Left kidney (tissue), 2 donors: Measurements from ENCODE around the gene AHR. TPM values are rescaled to one million over a fixed set of nuclear protein-coding genes. Genes with fewer than 3 reads are reported as not detected.
"Not testable (repeated sequence)": the region's sequence is repeated elsewhere in the genome, so short reads cannot be mapped to it uniquely, and the experiment has no call there.

Source experiments
- DNase-seq: peaks from one replicate; pipeline ENCODE4 v3.0.0-alpha.2; 2013
- polyA plus RNA-seq: library from polyadenylated mRNA; unstranded; fragments of 120-200 nt; gene quantifications from one replicate; pipeline ENCODE4 v1.2.1, GENCODE V29; 2013; ENCODE audit not compliant: insufficient read length

Gene AHR
- polyA plus RNA-seq, 1 donor, result 36.6 TPM

- no peak for DNase-seq
Observed at GRCh38 chr7:17339139-17339538, 40.7 kb downstream of the AHR start.

DNA sequence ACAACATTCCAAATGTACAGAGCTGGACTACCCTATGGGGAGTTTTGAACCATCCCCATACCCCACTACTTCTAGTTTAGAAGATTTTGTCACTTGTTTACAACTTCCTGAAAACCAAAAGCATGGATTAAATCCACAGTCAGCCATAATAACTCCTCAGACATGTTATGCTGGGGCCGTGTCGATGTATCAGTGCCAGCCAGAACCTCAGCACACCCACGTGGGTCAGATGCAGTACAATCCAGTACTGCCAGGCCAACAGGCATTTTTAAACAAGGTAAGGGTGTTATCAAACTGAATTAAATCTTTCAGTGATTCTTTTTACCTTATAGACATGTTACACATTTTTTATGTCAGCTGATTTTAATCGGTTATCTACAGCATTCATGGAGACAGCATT is 41.5 kb downstream of the AHR start:
- DNase-seq, result no peak

- DNase-seq, result no peak
Observed at GRCh38 chr7:17340655-17341054, 42.2 kb downstream of the AHR start.

- DNase-seq, result no peak
Observed at GRCh38 chr7:17342756-17343155, 44.3 kb downstream of the AHR start.

DNA sequence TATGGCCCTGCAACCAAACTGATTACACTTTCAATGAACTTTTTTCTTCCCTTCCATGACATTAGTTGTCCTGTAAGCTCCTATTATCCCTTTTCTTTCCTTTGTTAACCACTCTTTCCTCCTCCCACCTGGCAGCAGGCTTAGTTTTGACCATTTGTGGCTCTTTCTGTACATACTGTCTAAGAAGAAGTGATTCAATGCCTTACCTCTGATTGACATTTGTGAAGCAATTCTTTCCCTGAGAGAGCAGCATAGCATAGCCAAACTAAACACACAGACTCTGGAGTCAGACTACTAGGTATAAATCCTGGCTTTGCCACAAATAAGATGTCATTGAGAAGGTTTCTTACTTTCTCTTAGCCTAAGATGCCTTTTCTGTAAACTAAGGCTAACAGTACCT is 48.9 kb downstream of the AHR start:
- DNase-seq, result no peak

GRCh38 chr7:17348932-17349331 is 50.5 kb downstream of the AHR start:
- not testable (repeated sequence) for DNase-seq

DNA sequence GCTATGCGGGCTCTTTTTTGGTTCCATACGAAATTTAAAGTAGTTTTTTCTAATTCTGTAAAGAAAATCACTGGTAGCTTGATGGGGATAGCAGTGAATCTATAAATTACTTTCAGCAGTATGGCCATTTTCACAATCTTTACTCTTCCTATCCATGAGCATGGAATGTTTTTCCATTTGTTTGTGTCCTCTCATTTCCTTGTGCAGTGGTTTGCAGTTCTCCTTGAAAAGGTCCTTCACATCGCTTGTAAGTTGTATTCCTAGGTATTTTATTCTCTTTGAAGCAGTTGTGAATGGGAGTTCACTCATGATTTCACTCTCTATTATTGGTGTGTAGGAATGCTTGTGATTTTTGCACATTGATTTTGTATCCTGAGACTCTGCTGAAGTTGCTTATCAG is 51.9 kb downstream of the AHR start:
- DNase-seq, result not testable (repeated sequence)

GRCh38 chr7:17353650-17354419 is 55.4 kb downstream of the AHR start:
- DNase-seq, result not testable (repeated sequence)

DNA sequence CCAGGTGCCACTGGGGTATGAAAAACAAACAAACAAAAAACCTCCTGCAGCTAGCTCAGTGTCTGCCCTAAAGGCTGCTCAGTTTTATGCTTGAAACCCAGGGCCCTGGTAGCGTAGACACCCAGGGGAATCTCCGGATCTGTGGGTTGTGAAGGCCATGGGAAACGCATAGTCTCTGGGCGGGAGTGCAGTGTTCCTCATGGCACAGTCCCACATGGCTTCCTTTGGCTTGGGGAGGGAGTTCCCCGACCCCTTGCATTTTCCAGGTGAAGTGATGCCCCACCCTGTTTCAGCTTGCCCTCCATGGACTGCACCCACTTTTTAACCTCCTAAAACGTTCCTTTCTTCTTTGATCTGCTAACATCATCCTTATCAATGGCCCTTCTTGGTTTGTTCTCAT is 56.0 kb downstream of the AHR start:
- DNase-seq, result no peak

- DNase-seq, result no peak
Observed at GRCh38 chr7:17355050-17355449, 56.6 kb downstream of the AHR start.

DNA sequence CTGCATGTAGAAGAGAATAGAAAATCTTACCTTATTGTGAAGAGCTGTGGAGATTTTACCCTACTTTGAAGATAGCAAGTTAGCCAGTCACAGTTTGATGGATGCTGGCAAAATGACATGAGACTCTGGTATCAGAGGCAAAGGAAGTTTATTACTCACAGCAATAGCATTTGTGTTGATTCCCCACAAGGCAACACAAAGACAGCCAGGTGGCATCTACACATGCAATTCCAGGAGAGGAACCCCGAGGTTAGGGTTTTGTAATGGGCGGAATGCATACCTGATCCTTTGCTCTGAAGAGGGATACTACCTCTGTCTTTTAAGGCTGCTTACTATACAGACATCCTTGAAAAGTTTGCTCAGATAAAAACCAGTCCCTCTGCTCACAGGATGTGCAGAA is 59.5 kb downstream of the AHR start:
- no peak for DNase-seq

DNA sequence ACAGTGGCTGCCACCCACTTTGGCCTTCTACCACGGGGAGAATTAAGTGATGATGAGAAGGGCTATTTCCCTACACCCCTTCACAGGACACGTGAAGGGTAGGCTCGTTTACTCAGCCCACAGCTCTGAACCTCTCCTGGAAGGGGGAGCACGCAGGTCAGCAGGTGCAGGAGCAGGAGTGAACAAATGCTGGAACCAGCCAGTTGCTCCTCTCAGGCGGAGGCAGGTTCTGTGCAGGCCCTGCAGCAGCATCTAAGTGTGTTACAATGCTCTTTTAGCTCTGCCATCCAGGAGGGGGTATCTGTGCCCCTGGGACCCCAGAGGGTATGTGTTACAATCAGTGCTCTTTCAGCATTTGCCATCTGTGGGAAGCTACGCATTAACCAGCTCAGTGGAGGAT is 61.2 kb downstream of the AHR start:
- no peak for DNase-seq

DNA sequence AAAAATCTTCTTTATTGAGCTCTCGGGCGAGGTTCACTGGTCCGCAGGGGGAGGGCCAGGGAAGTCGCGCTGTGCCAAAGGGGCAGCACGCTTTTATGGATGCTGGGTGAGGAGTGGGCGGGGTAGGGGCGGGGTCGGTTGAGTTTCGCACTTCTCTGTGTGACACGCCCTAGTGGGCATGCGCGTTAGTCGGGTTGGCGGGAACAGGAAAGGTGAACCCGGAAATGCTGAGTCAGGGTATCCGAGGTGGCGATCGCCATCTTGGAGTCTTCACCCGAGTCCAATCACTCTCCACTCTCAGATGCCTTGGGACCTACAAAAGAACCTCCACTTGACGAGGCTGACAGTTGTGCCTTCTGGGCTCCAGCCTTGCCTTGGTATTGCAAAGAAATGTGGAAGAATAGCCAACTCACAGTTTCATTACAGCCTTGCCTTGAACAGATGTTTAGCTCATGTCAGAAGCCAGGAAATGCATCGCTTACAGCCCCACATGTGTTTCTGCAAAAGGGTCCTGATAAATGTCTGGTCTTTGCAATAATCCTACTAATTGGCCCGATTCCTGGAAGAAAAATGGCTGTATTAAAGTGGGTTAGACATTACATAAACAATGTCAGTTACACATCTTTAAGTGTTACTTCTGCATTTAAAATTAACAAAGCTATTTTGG is 64.1 kb downstream of the AHR start:
- DNase-seq, result no peak

DNA sequence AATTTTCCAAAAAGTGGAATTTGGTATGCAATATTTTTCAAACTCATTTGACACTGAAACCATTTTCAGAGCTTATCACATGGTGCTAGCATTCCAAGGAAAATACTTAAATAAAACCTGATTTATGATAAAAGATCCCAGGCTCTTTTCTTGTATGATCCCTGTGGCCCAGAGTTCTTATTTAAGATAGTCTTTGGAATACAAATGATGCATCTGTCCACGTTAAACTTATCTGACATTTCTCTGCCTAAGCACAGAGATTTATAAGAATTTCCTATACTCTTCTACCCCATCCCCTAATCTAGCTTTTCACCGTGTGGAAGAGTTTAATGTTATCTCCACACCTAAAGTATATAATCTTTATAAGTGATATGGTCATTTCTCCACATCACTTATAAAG is 66.2 kb downstream of the AHR start:
- no peak for DNase-seq

- no peak for DNase-seq
Observed at GRCh38 chr7:17365775-17366174, 67.3 kb downstream of the AHR start.

DNA sequence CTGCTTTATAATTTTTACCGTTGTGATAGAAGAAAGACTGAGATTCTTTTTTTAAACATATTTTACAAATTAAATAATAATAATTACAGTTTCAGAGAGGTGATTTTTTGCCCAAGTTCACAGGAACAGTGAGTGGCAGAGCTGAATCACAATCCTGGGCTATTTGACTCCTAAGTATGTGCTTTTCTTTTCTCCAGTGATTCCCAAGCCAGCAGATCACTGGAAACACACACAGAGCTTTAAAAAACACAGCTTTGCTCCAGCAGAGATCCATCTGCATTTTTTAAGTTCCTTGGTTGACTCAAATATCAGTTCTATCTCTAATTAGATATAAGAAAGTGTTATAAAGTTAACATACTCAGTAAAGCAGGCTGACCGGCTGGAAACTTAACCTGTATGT is 69.0 kb downstream of the AHR start:
- no peak for DNase-seq

DNA sequence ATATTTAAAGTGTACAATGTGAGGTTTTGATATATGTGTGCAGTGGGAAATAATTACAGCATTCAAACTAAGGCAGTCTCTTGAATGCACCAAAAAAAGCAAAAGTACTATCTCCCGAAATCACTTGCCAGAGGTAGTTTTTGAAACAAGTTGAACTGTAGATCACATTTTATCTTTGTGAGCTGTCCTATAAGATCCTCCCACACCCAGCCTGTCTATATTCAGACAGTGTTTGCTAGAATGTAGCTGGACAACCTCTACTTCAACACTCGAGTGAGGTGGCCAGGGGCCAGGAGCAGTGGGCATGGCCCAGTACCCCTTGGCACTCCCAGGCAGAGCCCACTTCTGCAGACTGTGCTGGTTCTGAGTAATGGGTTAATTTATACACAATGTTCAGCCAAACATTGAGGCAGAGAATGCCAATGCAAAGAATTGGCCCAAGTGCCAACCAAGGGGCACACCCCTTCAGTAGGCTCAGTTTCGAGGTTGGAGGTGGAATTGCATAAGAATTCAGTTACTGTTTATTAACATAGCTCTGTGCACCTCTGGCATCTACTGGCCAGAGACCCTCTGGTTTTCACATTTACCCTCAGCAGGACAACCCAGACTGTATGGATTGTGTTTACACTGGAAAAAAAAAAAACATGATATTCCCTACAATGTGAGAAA is 70.5 kb downstream of the AHR start:
- no peak for DNase-seq

GRCh38 chr7:17369691-17370426 is 71.4 kb downstream of the AHR start:
- DNase-seq, result peak; percentile 15

DNA sequence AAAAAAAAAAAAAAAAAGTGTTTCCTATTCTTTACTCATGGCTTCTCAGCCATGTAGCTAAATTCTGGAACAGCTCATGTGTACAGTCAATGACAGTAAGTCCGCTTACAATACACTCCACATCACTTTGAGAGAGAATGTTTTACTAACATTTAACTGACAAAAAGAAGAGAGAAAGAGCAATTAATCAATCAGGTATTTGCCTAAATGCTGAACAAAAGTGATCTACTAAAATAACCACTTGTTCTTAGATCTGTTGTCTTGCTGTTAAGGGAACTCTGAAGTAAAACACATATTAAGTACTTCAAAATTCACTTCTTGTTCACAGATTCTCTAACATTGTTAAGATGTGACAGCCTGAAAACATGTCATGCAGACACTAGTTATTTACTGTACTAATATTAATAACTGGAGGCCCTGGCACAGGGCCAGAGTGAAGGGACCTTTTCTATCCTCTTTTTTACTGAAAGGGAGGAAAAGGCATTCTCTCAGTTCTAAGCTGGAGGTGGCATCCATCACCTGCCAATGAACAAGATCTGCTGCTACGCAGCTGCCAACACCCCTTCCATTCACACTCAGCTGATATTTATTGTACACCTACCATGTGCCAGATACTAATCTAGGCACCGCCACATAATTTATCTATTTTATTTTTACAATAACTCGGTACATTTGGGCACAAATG is 72.6 kb downstream of the AHR start:
- no peak for DNase-seq

GRCh38 chr7:17371671-17372524 is 73.4 kb downstream of the AHR start:
- DNase-seq, result no peak

- no peak for DNase-seq
Observed at GRCh38 chr7:17374157-17374556, 75.7 kb downstream of the AHR start.
